Muscle of leg (tissue), 11 donors: ENCODE data around the gene PRKRIP1. TPM values are rescaled to one million over a fixed set of nuclear protein-coding genes. Genes with fewer than 3 reads are reported as not detected.
"Not testable (repeated sequence)": the region's sequence is repeated elsewhere in the genome, so short reads cannot be mapped to it uniquely, and the experiment has no call there.

Experiments
- DNase-seq: peaks from one replicate; pipeline ENCODE4 v3.0.0; 2013
- H3K27ac ChIP-seq: one replicate; pipeline ENCODE4 v1.5.1; 2013; ENCODE audit warnings: mild to moderate bottlenecking, low read length, control low read depth
- H3K27me3 ChIP-seq: one replicate; pipeline ENCODE4 v1.6.1; 2013; ENCODE audit warnings: low read length; ENCODE audit not compliant: control insufficient read depth, insufficient read depth
- H3K36me3 ChIP-seq: one replicate; pipeline ENCODE4 v1.6.1; 2013; ENCODE audit warnings: low read length; ENCODE audit not compliant: control insufficient read depth, insufficient read depth
- H3K4me1 ChIP-seq: one replicate; pipeline ENCODE4 v1.6.1; 2013; ENCODE audit warnings: low read length; ENCODE audit not compliant: control insufficient read depth, insufficient read depth
- H3K4me3 ChIP-seq: one replicate; pipeline ENCODE4 v1.5.1; 2013; ENCODE audit warnings: low read length, control low read depth
- H3K9me3 ChIP-seq: replicated peaks from 2 replicates; pipeline ENCODE4 v1.6.1; 2013; ENCODE audit warnings: low read depth, low read length; ENCODE audit not compliant: control insufficient read depth
- WGBS: methylation state at CpG from one replicate; pipeline ENCODE4 v1.1.5; 2013; ENCODE audit warnings: missing lambda C conversion rate; ENCODE audit not compliant: insufficient coverage; 5-methylcytosine and 5-hydroxymethylcytosine counted together
- polyA plus RNA-seq, 8 donors: library from polyadenylated mRNA; unstranded; fragments of 120-200 nt; gene quantifications; one replicate each; pipeline versions ENCODE4 v1.2.1 to v1.2.3, GENCODE V29; 2013; ENCODE audit warnings: inconsistent platforms in 1 of 8, low replicate concordance in 1 of 8; ENCODE audit not compliant: insufficient read length in 8 of 8, insufficient read depth in 1 of 8
- total RNA-seq: library from RNA; stranded (reverse); fragments of 120-200 nt; gene quantifications from one replicate; pipeline ENCODE4 v1.2.4, GENCODE V29; 2013

PRKRIP1 gene
- total and polyA plus RNA-seq, 9 donors: 24.9 to 33.5 (median 29.2) TPM

DNA sequence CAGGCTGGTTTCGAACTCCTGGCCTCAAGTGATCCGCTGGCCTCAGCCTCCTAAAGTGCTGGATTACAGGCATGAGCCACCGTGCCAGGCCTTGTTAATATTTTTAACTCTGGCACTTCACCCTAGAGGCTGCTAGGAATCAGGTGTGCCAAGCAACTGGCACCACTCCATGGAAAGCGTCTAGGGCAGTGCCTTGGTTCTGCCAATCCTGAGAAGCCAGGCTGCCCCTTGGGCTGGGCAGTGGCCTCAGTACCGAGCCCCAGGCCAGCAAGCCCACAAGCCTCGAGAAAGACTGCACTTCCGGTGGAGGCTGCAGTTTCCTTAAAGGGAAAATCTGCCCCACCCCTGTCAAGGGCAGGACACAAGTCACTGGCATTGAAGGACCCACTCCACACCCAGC lies 57.2 kb downstream of the PRKRIP1 start:
- Histone ChIP-seq H3K4me3 (no peak overlapping the region), H3K27ac (no peak overlapping the region), H3K4me1 (peaks cover 7% of the 10 kb centered on the region), H3K9me3 (no peaks in the 10 kb centered on the region), H3K36me3 (peaks cover 32% of the 10 kb centered on the region), H3K27me3 (no peaks in the 10 kb centered on the region)
- WGBS: 80% methylated on average over 7 of the region's 7 CpGs
- DNase-seq: no peak

DNA sequence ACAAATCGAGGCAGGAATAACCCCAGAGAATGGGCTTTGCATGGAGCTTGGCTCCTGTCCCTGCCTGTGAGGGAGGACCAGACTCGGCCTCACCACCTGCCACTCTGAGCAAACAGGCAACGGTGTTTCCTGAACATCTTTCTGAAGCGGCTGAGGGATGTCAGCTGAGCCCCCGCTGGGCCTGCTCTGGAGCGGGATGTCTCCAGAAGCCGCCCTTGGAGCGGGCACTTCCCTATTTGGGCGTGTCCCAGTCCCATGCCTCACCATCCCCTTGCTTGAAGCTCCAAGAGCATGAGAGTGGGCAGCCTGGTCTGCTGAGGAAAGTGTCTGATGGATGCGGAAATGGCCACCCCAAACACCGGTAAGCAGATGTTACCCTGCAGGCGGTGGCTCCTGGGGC lies 58.3 kb downstream of the PRKRIP1 start:
- no peak overlapping the region for H3K4me3 ChIP-seq
- DNase-seq: no peak
- WGBS: 61% methylated on average over 12 of the region's 12 CpGs
- no peak overlapping the region for H3K27ac ChIP-seq
- no peaks in the 10 kb centered on the region for H3K27me3 ChIP-seq
- H3K4me1 ChIP-seq: peaks cover 7% of the 10 kb centered on the region
- H3K36me3 ChIP-seq: peaks cover 41% of the 10 kb centered on the region
- H3K9me3 ChIP-seq: no peaks in the 10 kb centered on the region

DNA sequence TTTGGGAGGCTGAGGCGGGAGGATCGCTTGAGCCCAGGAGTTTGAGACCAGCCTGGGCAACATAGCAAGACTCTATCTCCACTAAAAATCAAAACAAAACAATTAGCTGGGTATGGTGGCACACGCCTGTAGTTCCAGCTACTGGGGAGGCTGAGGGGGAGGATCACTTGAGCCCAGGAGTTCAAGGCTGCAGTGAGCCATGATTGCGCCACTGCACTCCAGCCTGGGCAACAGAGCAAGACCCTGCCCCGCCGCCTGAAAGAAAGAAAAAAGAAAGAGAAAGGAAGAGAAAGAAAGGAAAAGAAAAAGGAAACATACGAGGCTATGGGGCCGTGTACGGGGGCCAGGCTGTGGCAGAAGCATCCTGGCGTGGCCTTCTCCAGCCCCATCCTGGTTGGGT lies 58.8 kb downstream of the PRKRIP1 start:
- H3K36me3 ChIP-seq: peaks cover 43% of the 10 kb centered on the region
- 91% methylated on average over 9 of the region's 10 CpGs for WGBS
- not testable (repeated sequence) for DNase-seq, H3K9me3 ChIP-seq, H3K27me3 ChIP-seq, H3K27ac ChIP-seq, H3K4me3 ChIP-seq, H3K4me1 ChIP-seq

DNA sequence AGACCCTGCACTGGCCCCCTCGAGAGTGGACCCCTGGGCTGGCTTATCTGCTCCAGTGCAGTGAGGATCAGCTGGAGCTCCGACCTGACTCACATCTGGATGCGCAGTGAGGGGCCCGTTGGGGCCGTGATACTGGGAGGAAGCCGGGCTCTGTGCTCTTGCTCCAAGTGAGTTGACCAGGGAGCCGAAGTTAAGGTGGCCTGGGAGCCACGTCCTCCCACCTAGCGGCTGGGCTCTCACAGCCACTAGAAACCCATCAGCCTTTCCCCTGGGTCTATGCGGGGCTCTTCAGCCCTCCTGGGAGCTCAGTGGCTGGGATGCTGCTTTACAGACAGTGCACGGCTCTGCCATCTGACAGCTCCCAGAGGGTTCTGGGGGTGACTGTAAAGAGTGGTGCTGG lies 59.4 kb downstream of the PRKRIP1 start:
- Histone ChIP-seq H3K27me3 (no peaks in the 10 kb centered on the region), H3K4me3 (no peak overlapping the region), H3K36me3 (peaks cover 46% of the 10 kb centered on the region), H3K4me1 (peaks cover 7% of the 10 kb centered on the region), H3K9me3 (no peaks in the 10 kb centered on the region), H3K27ac (no peak overlapping the region)
- DNase-seq: no peak
- WGBS: 65% methylated on average over 11 of the region's 11 CpGs

DNA sequence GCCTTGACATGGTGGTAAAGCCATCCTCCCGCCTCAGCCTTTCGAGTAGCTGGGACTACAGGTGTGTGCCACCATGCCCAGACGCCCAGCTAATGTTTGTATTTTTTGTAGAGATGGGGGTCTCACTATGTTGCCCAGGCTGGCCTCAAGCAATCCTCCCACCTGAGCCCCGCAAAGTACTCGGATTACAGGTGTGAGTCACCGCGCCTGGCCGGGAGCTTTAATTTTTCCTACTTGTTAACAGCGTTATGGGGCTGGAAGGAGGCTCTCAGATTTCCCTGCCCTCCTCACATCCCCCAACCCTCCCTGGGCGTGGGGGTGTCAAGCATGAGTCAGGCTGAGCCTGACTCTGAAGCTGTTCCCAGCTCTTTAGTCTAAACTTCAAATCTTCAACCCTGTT lies 60.2 kb downstream of the PRKRIP1 start:
- peaks cover 48% of the 10 kb centered on the region for H3K36me3 ChIP-seq

DNA sequence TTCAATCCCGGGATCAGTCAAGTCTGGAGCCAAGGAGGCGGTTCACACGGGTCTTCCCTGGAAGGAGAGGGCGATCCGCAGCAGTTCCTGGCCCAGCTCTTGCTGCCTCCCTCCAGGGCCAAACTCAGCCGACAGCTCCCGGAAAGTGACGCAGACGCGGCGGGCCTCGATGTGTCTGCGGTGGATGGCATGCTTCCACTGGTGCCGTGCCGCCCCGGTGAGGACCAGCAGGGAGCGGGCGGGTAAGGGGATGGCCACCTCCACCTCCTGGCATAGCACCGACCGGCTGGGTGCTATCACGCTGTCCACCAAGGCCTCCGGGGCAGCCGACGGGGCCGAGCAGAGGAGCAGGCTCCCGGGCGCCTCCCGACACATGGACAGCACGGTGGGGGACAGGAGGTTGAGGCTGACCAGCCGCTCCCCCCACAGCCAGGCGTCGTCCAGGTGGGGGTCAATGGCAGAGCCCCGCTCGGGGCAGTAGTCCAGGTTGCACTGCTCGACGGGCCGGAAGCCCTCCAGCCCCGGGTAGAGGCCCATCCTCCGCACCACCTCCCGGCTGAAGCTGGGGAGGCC lies 61.3 kb downstream of the PRKRIP1 start:
- Histone ChIP-seq H3K9me3 (no peaks in the 10 kb centered on the region), H3K4me1 (no peaks in the 10 kb centered on the region), H3K4me3 (no peak overlapping the region), H3K36me3 (peaks cover 48% of the 10 kb centered on the region), H3K27ac (no peak overlapping the region), H3K27me3 (no peaks in the 10 kb centered on the region)
- WGBS: 89% methylated on average over 37 of the region's 40 CpGs
- DNase-seq: no peak

More for the DNA sequence above, 60.2 kb downstream of the PRKRIP1 start:
- H3K27ac ChIP-seq: no peak overlapping the region
- no peaks in the 10 kb centered on the region for H3K9me3 ChIP-seq
- no peak overlapping the region for H3K4me3 ChIP-seq
- H3K4me1 ChIP-seq: peaks cover 6% of the 10 kb centered on the region
- no peak for DNase-seq
- H3K27me3 ChIP-seq: no peaks in the 10 kb centered on the region
- 75% methylated on average over 2 of the region's 10 CpGs for WGBS

DNA sequence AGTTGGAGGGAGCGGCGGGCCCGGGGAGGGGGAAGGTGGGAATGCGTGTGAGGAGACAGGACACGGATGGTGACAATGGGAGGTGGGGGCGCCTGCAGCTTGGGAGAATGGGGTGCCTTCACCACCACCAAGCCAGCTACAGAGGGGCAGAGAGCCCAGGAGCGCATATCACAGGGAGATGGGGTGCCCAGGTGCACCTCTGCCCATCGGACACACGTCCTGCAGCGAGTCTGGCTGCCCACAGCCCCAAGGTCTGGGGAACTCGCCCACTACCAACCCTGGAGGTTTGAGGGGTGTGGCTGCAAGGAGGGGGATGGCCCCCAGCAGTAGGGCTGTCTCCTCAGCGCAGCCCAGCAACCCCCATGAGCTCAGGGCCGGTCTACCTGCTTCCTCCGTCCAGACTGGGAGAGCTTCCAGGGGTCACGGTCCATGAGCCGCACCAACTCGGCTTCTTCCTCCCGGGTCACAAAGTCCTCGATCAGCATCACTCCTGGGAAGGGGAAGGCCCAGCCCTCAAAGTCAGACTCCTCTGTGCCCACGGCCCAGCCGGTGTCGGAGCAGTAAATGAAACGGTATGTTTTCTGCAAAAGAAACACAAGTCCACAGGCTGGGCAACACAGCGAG lies 63.2 kb downstream of the PRKRIP1 start:
- Histone ChIP-seq H3K4me1 (peaks cover 11% of the 10 kb centered on the region), H3K9me3 (no peaks in the 10 kb centered on the region), H3K4me3 (no peak overlapping the region), H3K27me3 (no peaks in the 10 kb centered on the region), H3K27ac (no peak overlapping the region), H3K36me3 (peaks cover 48% of the 10 kb centered on the region)
- WGBS: 91% methylated on average over 19 of the region's 24 CpGs
- no peak for DNase-seq

DNA sequence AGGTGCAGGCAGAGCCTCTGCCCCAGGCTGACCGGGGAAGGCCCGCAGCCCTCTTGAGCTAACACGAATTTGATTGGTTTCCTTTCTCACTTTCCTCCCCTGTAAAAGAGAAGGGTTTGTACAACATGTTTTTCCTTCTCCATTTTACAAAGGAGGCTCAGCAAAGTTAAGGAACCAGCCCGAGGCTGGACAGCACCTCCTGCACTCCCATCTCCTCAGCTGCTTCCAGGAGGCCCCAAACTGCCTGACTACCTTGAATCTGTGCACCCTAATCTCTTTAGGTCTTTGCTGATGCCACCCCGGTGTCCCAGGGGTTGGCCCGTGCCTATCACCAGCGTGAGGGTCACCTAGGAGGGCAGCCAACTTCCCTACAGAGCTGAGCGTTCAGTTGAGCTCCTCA lies 64.3 kb downstream of the PRKRIP1 start:
- Histone ChIP-seq H3K36me3 (peaks cover 42% of the 10 kb centered on the region), H3K27ac (no peak overlapping the region), H3K9me3 (no peaks in the 10 kb centered on the region), H3K4me1 (peaks cover 12% of the 10 kb centered on the region), H3K27me3 (no peaks in the 10 kb centered on the region), H3K4me3 (no peak overlapping the region)
- 87% methylated on average over 5 of the region's 8 CpGs for WGBS
- no peak for DNase-seq

DNA sequence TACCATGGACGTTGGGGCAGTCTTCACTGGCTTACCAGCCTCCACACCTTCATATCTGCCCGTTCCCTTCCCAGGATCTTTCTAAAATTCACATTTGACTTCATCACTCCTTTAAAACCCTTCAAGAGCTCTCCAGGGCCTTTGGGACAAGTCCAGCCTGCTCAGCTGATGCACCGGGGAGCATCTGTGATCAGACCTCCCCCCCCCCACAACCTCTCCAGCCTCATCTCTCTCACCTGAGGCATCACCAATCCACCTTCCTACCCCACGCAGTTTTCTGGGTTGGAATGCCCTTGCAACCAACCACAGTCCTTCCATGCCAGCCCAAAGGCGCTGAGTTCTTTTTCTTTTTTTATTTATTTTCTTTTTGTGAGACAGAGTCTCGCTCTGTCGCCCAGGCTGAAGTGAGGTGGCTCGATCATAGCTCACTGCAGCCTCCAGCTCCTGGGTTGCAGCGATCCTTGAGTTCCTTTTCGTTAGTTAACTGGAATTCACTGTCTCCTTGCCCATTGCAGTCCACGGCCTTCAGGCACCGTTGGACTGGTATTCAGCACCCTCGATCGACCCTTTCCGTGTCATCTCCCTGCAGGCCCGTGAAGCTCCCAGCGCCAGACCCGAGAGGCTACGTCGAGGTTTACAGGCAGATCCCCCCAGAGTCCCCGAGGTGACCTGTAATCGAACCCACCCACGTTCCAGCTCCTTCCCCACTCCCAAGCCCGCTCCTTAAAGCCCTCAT lies 67.8 kb downstream of the PRKRIP1 start:
- Histone ChIP-seq H3K9me3 (no peaks in the 10 kb centered on the region), H3K27ac (no peak overlapping the region), H3K27me3 (no peaks in the 10 kb centered on the region), H3K4me1 (peaks cover 19% of the 10 kb centered on the region), H3K4me3 (peak overlapping the region; percentile 100), H3K36me3 (peaks cover 24% of the 10 kb centered on the region)
- 7% methylated on average over 22 of the region's 24 CpGs for WGBS
- no peak for DNase-seq

DNA sequence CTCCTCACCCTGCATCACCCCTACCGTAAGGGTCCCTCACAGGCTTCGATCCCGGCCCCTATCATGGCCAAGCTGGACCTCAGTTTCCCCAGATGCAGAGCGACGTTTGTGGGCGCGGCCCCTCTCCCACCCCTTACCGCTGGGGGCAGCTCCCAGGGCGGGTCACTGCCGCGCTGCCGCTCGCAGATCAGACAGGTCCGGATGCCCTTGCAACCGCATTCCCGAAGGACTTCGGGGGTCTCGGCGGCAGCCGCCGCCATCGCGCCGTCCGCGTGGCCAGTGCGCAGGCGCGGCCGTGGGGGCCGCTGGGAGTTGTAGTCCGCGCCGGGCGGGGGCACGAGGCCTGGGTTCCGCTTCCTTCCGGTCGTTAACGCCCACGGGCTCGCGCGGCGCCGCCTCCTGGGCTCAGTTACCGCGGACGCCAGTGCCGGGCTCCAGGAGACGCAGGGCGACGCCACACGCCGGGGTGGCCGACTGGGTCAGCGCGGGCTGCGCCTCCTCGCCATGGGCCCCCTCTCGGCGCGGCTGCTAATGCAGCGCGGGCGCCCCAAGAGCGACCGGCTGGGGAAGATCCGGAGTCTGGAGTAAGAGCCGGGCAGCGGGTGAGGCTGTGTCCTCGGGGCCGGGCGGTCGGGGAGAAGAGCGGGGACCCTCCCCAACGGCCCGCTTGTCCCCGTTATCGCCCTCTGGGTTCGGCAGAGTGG lies 68.6 kb downstream of the PRKRIP1 start, which contains the start of the genes ALKBH4 and LRWD1:
Gene ALKBH4, minus strand, starts transcription at position 287 of the 704 bp plus-strand sequence. Its CDS starts 27 bp downstream, at position 260.
Gene LRWD1, plus strand, starts transcription at position 408 of the 704 bp plus-strand sequence. Its CDS starts 97 bp downstream, at position 505.
- peak within 1 kb of the TSS; percentile 100 for H3K4me3 ChIP-seq
- no peaks in the 10 kb centered on the region for H3K9me3 ChIP-seq
- peaks cover 23% of the 10 kb centered on the region for H3K36me3 ChIP-seq
- H3K4me1 ChIP-seq: peaks cover 19% of the 10 kb centered on the region
- no peaks in the 10 kb centered on the region for H3K27me3 ChIP-seq
- H3K27ac ChIP-seq: peak within 1 kb of the TSS; percentile 29
- under 1% methylated on average over 71 of the region's 81 CpGs for WGBS
- DNase-seq: peak; percentile 96
